Caco-2 (cell line): Measurements from ENCODE around the gene MIS12. TPM values are rescaled to one million over a fixed set of nuclear protein-coding genes. Genes with fewer than 3 reads are reported as not detected.
A peak's percentile ranks its signal among the peaks of the same experiment; 100 is the strongest.

ENCODE experiments used
- BruUV-seq: library from RNA; stranded (reverse); fragments of 400-500 nt; replicated peaks from 2 replicates; lab custom pipeline; 2021; lab: Mats Ljungman, UMichigan
- CTCF ChIA-PET: fragments of 300-600 bp; sonication (Branson Sonifier 250); formaldehyde crosslinking; loops from one replicate; lab custom pipeline; 2022; ENCODE audit warnings: antibody characterized with exemption; lab: Charles Lee
- POLR2A ChIA-PET: fragments of 300-600 bp; sonication (Branson Sonifier 250); formaldehyde crosslinking; loops from one replicate; lab custom pipeline; 2022; ENCODE audit warnings: antibody characterized with exemption; lab: Charles Lee
- DNase-seq, 2 experiments: peaks; one replicate each; pipeline versions ENCODE4 v3.0.0 to v3.0.0-alpha.2; 2020 to 2022
- H3K27me3 ChIP-seq: replicated peaks from 2 replicates; pipeline ENCODE4 v1.6.0; 2011; ENCODE audit warnings: low read length; ENCODE audit not compliant: control insufficient read depth, insufficient read depth
- H3K36me3 ChIP-seq: 2 replicates; pipeline ENCODE4 v1.5.1; 2011; ENCODE audit warnings: low read length; ENCODE audit not compliant: control insufficient read depth, insufficient read depth
- H3K4me1 ChIP-seq: fragments of 250-450 bp; sonication (Bioruptor Pico); 2 replicates; pipeline ENCODE4 v1.5.1; 2020; ENCODE audit warnings: mild to moderate bottlenecking
- H3K4me3 ChIP-seq: 2 replicates; pipeline ENCODE4 v1.5.1; 2011; ENCODE audit warnings: low read depth, mild to moderate bottlenecking, control low read depth, low read length
- H3K9me3 ChIP-seq: fragments of 250-450 bp; sonication (Bioruptor Pico); 2 replicates; pipeline ENCODE4 v1.5.1; 2020; ENCODE audit warnings: mild to moderate bottlenecking, moderate library complexity
- H3K27ac Mint-ChIP-seq: one replicate; pipeline ENCODE4 v1.8.0; 2022; ENCODE audit warnings: mixed read lengths; ENCODE audit not compliant: unreplicated experiment
- H3K27me3 Mint-ChIP-seq: one replicate; pipeline ENCODE4 v1.8.0; 2022; ENCODE audit warnings: mixed read lengths; ENCODE audit not compliant: insufficient read depth, unreplicated experiment
- H3K36me3 Mint-ChIP-seq: one replicate; pipeline ENCODE4 v1.8.0; 2022; ENCODE audit warnings: mild to moderate bottlenecking, mixed read lengths; ENCODE audit not compliant: insufficient read depth, unreplicated experiment
- H3K4me1 Mint-ChIP-seq: one replicate; pipeline ENCODE4 v1.8.0; 2022; ENCODE audit warnings: low read depth, mixed read lengths; ENCODE audit not compliant: unreplicated experiment
- H3K4me3 Mint-ChIP-seq: one replicate; pipeline ENCODE4 v1.8.0; 2022; ENCODE audit warnings: mild to moderate bottlenecking, moderate library complexity, mixed read lengths; ENCODE audit not compliant: unreplicated experiment
- H3K9me3 Mint-ChIP-seq: one replicate; pipeline ENCODE4 v1.8.0; 2022; ENCODE audit warnings: mixed read lengths; ENCODE audit not compliant: unreplicated experiment
- CTCF ChIP-seq, 2 experiments: fragments of 200-600 bp in 1 of 2; IDR thresholded peaks; 1 replicate in 1 of 2; 2 replicates in 1 of 2; pipeline versions ENCODE4 v1.5.1 to v1.8.0; 2011 to 2022; ENCODE audit warnings: antibody characterized with exemption in 1 of 2, control low read depth in 1 of 2, inconsistent platforms in 1 of 2, low read depth in 1 of 2, low read length in 1 of 2, mild to moderate bottlenecking in 1 of 2, moderate library complexity in 1 of 2; ENCODE audit not compliant: insufficient read depth in 1 of 2, severe bottlenecking in 1 of 2, unreplicated experiment in 1 of 2
- intact Hi-C: fragments of 100-400 bp; cut with micrococcal nuclease; formaldehyde crosslinking; loops from one replicate; pipeline ENCODE4 v1.10.0; 2022; ENCODE audit not compliant: unreplicated experiment
- total RNA-seq: library from RNA; stranded (reverse); gene quantifications from 2 replicates; pipeline ENCODE4 v1.2.3, GENCODE V29; 2022

MIS12 gene
- total RNA-seq, 1 experiment from 2014 or later, result 11.7 TPM

DNA sequence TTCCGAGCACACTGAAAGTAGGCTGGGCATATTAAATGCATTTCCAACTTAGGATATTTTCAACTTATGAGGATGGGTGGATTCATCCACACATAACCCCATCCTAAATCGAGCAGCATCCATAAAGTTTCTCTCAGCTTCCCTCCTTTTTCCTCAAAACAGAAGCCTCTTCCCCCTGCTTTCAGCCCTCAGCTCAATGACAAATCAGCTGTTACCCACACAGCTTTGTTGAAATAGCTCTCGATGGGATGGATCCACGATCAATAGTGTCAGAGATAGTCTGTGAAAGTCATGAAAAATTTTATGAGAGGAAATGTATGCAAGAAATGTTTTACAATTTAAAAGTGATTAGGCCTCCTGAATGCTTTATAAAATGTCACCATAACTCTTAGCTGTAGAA is 20.1 kb upstream of the MIS12 start:
- BruUV-seq, result no TSS peak
- CTCF ChIA-PET, result no interaction called here
- H3K36me3 Mint-ChIP-seq, result peaks cover 19% of the 10 kb centered on the region
- H3K4me1 ChIP-seq, result no peaks in the 10 kb centered on the region
- no peaks in the 10 kb centered on the region for H3K9me3 Mint-ChIP-seq
- no peak overlapping the region for H3K27ac Mint-ChIP-seq
- TF ChIP-seq CTCF (IDR thresholded peaks at IDR 0.05; ENCODE audit: insufficient read depth in 1 of 2, low read depth in 1 of 2, low read length in 1 of 2, severe bottlenecking in 1 of 2, unreplicated experiment in 1 of 2), result no peak
- H3K4me3 ChIP-seq, result no peak overlapping the region
- H3K27me3 ChIP-seq, result no peaks in the 10 kb centered on the region
- peak overlapping the region; percentile 91 for H3K4me3 Mint-ChIP-seq
- H3K4me1 Mint-ChIP-seq, result peaks cover 14% of the 10 kb centered on the region
- DNase-seq, result no peak
- intact Hi-C loops, result no loop called here
- POLR2A ChIA-PET, result no interaction called here
- H3K27me3 Mint-ChIP-seq, result no peaks in the 10 kb centered on the region
- H3K9me3 ChIP-seq, result no peaks in the 10 kb centered on the region
- no peaks in the 10 kb centered on the region for H3K36me3 ChIP-seq

DNA sequence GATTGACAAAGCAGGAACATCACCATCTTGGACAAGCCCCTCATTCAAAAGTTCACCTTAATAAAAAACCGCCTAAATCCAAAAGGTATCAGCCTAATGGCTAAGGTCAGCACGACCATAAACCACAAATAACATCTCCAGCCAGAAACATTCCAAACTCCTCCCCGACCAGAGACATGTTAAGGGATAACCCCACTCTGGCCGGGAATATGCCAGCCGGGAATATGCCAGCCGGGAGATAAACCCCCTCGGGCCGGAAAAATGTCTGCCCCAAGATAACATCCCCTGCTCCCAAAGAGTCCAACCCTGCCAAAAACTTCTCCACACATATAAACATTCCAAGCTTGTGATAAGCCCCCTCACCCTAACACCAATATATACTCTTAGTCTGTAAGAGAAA is 18.9 kb upstream of the MIS12 start:
- POLR2A ChIA-PET, result no interaction called here
- H3K9me3 Mint-ChIP-seq, result no peaks in the 10 kb centered on the region
- H3K4me1 Mint-ChIP-seq, result peaks cover 14% of the 10 kb centered on the region

DNA sequence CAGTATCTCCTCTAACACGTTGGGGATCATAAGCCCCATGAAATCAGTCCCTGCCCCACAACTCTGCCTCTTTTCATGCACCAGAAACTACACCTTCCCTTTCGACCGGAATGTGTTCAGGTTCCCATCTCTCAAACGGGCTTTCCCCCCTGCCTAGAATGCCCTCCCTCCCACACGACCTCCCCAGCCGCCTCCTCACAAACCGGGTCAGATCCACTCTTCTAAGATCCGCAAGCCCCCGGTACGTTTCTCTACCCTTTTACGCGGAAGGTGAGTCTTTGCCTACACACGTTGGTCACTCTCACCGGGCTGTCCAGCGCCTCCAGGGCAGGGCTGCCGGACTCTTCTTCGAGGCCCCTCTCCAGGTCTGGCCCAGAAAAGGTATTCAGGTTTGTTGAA is 18.3 kb upstream of the MIS12 start:
- no peak for DNase-seq
- Histone ChIP-seq H3K4me1 (no peaks in the 10 kb centered on the region), H3K4me3 (peak overlapping the region; percentile 76), H3K36me3 (no peaks in the 10 kb centered on the region), H3K9me3 (no peaks in the 10 kb centered on the region), H3K27me3 (no peaks in the 10 kb centered on the region)
- POLR2A ChIA-PET, result interaction anchor here (1.0 to 1.4 kb wide), 2 partner anchors 18 to 49 kb away, joined by 4 to 10 read pairs; partner anchors contain the start of genes DERL2, MIS12, NUP88 and RPAIN
- no TSS peak for BruUV-seq
- peaks cover 14% of the 10 kb centered on the region for H3K4me1 Mint-ChIP-seq
- TF ChIP-seq CTCF (IDR thresholded peaks at IDR 0.05; ENCODE audit: insufficient read depth in 1 of 2, low read depth in 1 of 2, low read length in 1 of 2, severe bottlenecking in 1 of 2, unreplicated experiment in 1 of 2), result no peak
- no peaks in the 10 kb centered on the region for H3K9me3 Mint-ChIP-seq
- no peaks in the 10 kb centered on the region for H3K27me3 Mint-ChIP-seq
- CTCF ChIA-PET, result interaction anchor here (0.6 to 1.4 kb wide), 2 partner anchors 28 to 37 kb away, joined by 4 to 5 read pairs; no protein-coding TSS in a partner anchor
- intact Hi-C loops, result no loop called here
- H3K4me3 Mint-ChIP-seq, result peak overlapping the region; percentile 91
- H3K27ac Mint-ChIP-seq, result peak overlapping the region; percentile 46
- peaks cover 10% of the 10 kb centered on the region for H3K36me3 Mint-ChIP-seq

More for the DNA sequence above, 18.9 kb upstream of the MIS12 start:
- Mint-ChIP-seq H3K27ac (peak overlapping the region; percentile 46), H3K4me3 (peak overlapping the region; percentile 91), H3K27me3 (no peaks in the 10 kb centered on the region), H3K36me3 (peaks cover 13% of the 10 kb centered on the region)
- Histone ChIP-seq H3K27me3 (no peaks in the 10 kb centered on the region), H3K4me1 (no peaks in the 10 kb centered on the region), H3K36me3 (no peaks in the 10 kb centered on the region), H3K9me3 (no peaks in the 10 kb centered on the region), H3K4me3 (peak overlapping the region; percentile 76)
- intact Hi-C loops, result loop anchor here (1.0 kb wide), 1 partner anchor 19 kb away; the partner anchor contains the start of genes DERL2 and MIS12
- CTCF ChIA-PET, result interaction anchor here (0.6 to 1.4 kb wide), 2 partner anchors 28 to 36 kb away, joined by 4 to 5 read pairs; no protein-coding TSS in a partner anchor
- TF ChIP-seq CTCF (IDR thresholded peaks at IDR 0.05; ENCODE audit: insufficient read depth in 1 of 2, low read depth in 1 of 2, low read length in 1 of 2, severe bottlenecking in 1 of 2, unreplicated experiment in 1 of 2), result no peak
- DNase-seq, result no peak
- no TSS peak for BruUV-seq
